ENCODE measurements around the gene CNP. TPM values are rescaled to one million over a fixed set of nuclear protein-coding genes. Genes with fewer than 3 reads are reported as not detected.
"Not testable (repeated sequence)": the region's sequence is repeated elsewhere in the genome, so short reads cannot be mapped to it uniquely, and the experiment has no call there.

The CNP gene
- total RNA-seq, 2 donors from 2014 or later, result 32.4 to 56.3 TPM

GRCh38 chr17:42018339-42018738 lies 51.7 kb downstream of the CNP start:
- H3K4me1 ChIP-seq (ENCODE audit: control insufficient read depth in 1 of 2, low read depth in 2 of 2), result peaks cover 38 to 51% of the 10 kb centered on the region in 2 donors
- peak overlapping the region; percentile 95 for H3K4me3 ChIP-seq
- no peaks in the 10 kb centered on the region for H3K9me3 ChIP-seq
- H3K36me3 ChIP-seq, result peaks cover 13% of the 10 kb centered on the region
- no peak for ATAC-seq (ENCODE audit: insufficient number of reproducible peaks, low FRiP score, low read depth)
- DNase-seq (ENCODE audit: low spot score), result no peak
- H3K27ac ChIP-seq, result peak overlapping the region; percentile 85 to 91
- no peaks in the 10 kb centered on the region for H3K27me3 ChIP-seq (replicated peaks; ENCODE audit: insufficient read depth)
- TF ChIP-seq CTCF (IDR thresholded peaks at IDR 0.05), result no peak

GRCh38 chr17:42018988-42019387 lies 52.4 kb downstream of the CNP start:
- no peak for DNase-seq (ENCODE audit: low spot score)
- Histone ChIP-seq H3K9me3 (no peaks in the 10 kb centered on the region), H3K4me3 (no peak overlapping the region), H3K36me3 (peaks cover 18% of the 10 kb centered on the region), H3K27me3 (replicated peaks; ENCODE audit: insufficient read depth) (no peaks in the 10 kb centered on the region), H3K4me1 (ENCODE audit: control insufficient read depth in 1 of 2, low read depth in 2 of 2) (peaks cover 33 to 47% of the 10 kb centered on the region in 2 donors), H3K27ac (no peak overlapping the region)
- TF ChIP-seq CTCF (IDR thresholded peaks at IDR 0.05), result no peak
- ATAC-seq (ENCODE audit: insufficient number of reproducible peaks, low FRiP score, low read depth), result no peak

- peak; percentile 41 for ATAC-seq (ENCODE audit: insufficient number of reproducible peaks, low FRiP score, low read depth)
- Histone ChIP-seq H3K4me1 (ENCODE audit: control insufficient read depth in 1 of 2, low read depth in 2 of 2) (peaks cover 29 to 47% of the 10 kb centered on the region in 2 donors), H3K27ac (peak within 1 kb of the TSS; percentile 43 to 76), H3K9me3 (no peaks in the 10 kb centered on the region), H3K4me3 (peak within 1 kb of the TSS; percentile 97), H3K27me3 (replicated peaks; ENCODE audit: insufficient read depth) (no peaks in the 10 kb centered on the region), H3K36me3 (peaks cover 21% of the 10 kb centered on the region)
- TF ChIP-seq CTCF (IDR thresholded peaks at IDR 0.05), result peak; percentile 98
- DNase-seq (ENCODE audit: low spot score), result peak; percentile 67
These were observed 53.2 kb downstream of the CNP start, which contains the start of gene NKIRAS2 for GRCh38 chr17:42019509-42020404. TSS of gene NKIRAS2 (plus strand) at chr17:42020090. CDS start at chr17:42021578, 1,488 bp downstream.

- ATAC-seq (ENCODE audit: insufficient number of reproducible peaks, low FRiP score, low read depth); H3K27me3 ChIP-seq (replicated peaks; ENCODE audit: insufficient read depth); DNase-seq (ENCODE audit: low spot score); H3K9me3 ChIP-seq: not testable (repeated sequence)
- H3K27ac ChIP-seq, result peak overlapping the region in 1 of 2 donors; percentile 13
- H3K36me3 ChIP-seq, result peaks cover 21% of the 10 kb centered on the region
- H3K4me3 ChIP-seq, result peak overlapping the region; percentile 97
- peaks cover 23 to 45% of the 10 kb centered on the region in 2 donors for H3K4me1 ChIP-seq (ENCODE audit: control insufficient read depth in 1 of 2, low read depth in 2 of 2)
These were observed 54.2 kb downstream of the CNP start for GRCh38 chr17:42020845-42021244.

GRCh38 chr17:42023524-42024349 lies 57.1 kb downstream of the CNP start:
- Histone ChIP-seq H3K27ac (peak overlapping the region in 1 of 2 donors; percentile 37), H3K27me3 (replicated peaks; ENCODE audit: insufficient read depth) (no peaks in the 10 kb centered on the region), H3K4me1 (ENCODE audit: control insufficient read depth in 1 of 2, low read depth in 2 of 2) (peaks cover 21 to 32% of the 10 kb centered on the region in 2 donors), H3K9me3 (no peaks in the 10 kb centered on the region), H3K4me3 (no peak overlapping the region), H3K36me3 (peaks cover 21% of the 10 kb centered on the region)
- ATAC-seq (ENCODE audit: insufficient number of reproducible peaks, low FRiP score, low read depth) (no peak), DNase-seq (ENCODE audit: low spot score) (no peak)
- no peak for TF ChIP-seq CTCF (IDR thresholded peaks at IDR 0.05)
